Neural crest cell (in vitro differentiated cells): ENCODE results near the gene OVCH2. TPM values are rescaled to one million over a fixed set of nuclear protein-coding genes. Genes with fewer than 3 reads are reported as not detected.

Experiments
- DNase-seq: peaks from one replicate; pipeline ENCODE4 v3.0.0; 2021; ENCODE audit warnings: low read depth, mixed read lengths, low spot score
- H3K27ac Mint-ChIP-seq: one replicate; pipeline ENCODE4 v1.8.0; 2021; ENCODE audit warnings: mild to moderate bottlenecking, mixed read lengths; ENCODE audit not compliant: unreplicated experiment
- H3K27me3 Mint-ChIP-seq: 2 replicates; pipeline ENCODE4 v1.8.0; 2021; ENCODE audit warnings: low read depth, mild to moderate bottlenecking, mixed read lengths
- H3K36me3 Mint-ChIP-seq: 2 replicates; pipeline ENCODE4 v1.8.0; 2021; ENCODE audit warnings: low read depth, mild to moderate bottlenecking, mixed read lengths
- H3K4me1 Mint-ChIP-seq: 2 replicates; pipeline ENCODE4 v1.8.0; 2021; ENCODE audit warnings: mixed read lengths
- H3K4me3 Mint-ChIP-seq: one replicate; pipeline ENCODE4 v1.8.0; 2021; ENCODE audit warnings: mild to moderate bottlenecking, mixed read lengths
- H3K9me3 Mint-ChIP-seq: 2 replicates; pipeline ENCODE4 v1.8.0; 2021; ENCODE audit warnings: mixed read lengths
- total RNA-seq: library from RNA; stranded (reverse); gene quantifications from 2 replicates; pipeline ENCODE4 v1.2.1, GENCODE V29; 2021
- TF ChIP-seq, protein P1 (sequence below): fragments of 200-600 bp; sonication (generic); conservative IDR thresholded peaks from 2 replicates; pipeline ENCODE4 v1.5.0; 2021; ENCODE audit warnings: antibody characterized with exemption, mild to moderate bottlenecking

OVCH2 gene
- total RNA-seq, 1 donor from 2014 or later: not detected

DNA sequence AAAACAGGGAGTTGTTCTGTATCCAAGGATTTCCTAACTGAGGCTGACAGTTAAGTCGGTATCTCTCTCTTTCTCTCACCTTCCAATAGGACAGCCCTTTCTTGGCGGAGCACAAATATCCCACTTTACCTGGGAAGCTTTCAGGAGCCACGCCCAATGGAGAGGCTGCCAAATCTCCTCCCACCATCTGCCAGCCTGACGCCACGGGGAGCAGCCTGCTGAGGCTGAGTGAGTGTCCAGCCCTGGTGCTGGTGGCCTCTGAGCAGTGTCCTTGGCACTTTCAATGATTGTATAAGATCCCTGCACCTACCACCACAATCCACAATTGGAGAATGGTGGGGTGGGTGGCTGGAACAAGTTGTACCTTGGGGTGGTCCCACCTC, 66.6 kb downstream of the OVCH2 start:
- TF ChIP-seq, protein P1, sequence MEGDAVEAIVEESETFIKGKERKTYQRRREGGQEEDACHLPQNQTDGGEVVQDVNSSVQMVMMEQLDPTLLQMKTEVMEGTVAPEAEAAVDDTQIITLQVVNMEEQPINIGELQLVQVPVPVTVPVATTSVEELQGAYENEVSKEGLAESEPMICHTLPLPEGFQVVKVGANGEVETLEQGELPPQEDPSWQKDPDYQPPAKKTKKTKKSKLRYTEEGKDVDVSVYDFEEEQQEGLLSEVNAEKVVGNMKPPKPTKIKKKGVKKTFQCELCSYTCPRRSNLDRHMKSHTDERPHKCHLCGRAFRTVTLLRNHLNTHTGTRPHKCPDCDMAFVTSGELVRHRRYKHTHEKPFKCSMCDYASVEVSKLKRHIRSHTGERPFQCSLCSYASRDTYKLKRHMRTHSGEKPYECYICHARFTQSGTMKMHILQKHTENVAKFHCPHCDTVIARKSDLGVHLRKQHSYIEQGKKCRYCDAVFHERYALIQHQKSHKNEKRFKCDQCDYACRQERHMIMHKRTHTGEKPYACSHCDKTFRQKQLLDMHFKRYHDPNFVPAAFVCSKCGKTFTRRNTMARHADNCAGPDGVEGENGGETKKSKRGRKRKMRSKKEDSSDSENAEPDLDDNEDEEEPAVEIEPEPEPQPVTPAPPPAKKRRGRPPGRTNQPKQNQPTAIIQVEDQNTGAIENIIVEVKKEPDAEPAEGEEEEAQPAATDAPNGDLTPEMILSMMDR: no peak

More for the DNA sequence above, 66.6 kb downstream of the OVCH2 start:
- no peak for DNase-seq
- Mint-ChIP-seq H3K27me3 (no peaks in the 10 kb centered on the region), H3K9me3 (no peaks in the 10 kb centered on the region), H3K4me1 (peaks cover 26% of the 10 kb centered on the region), H3K27ac (no peak overlapping the region), H3K36me3 (peaks cover 3% of the 10 kb centered on the region), H3K4me3 (no peak overlapping the region)

Other genes with a start within 250 kb of the OVCH2 start
- 0.84 and 1.1 TPM in 2 replicates for gene OLFML1, start 221.0 kb downstream of the OVCH2 start, total RNA-seq
- 10.1 and 11.6 TPM in 2 replicates for gene PPFIBP2, start 192.5 kb downstream of the OVCH2 start, total RNA-seq
- gene CYB5R2, start 33.0 kb downstream of the OVCH2 start, total RNA-seq: 15.1 and 19.2 TPM in 2 replicates
- not detected in 2 replicates for gene OR5P2, start 90.5 kb upstream of the OVCH2 start, total RNA-seq
- gene OR5P3, start 124.4 kb upstream of the OVCH2 start, total RNA-seq: not detected in 2 replicates
- gene OR10A6, start 224.8 kb upstream of the OVCH2 start, total RNA-seq: not detected in 2 replicates
- gene OR10A3, start 235.2 kb upstream of the OVCH2 start, total RNA-seq: not detected in 2 replicates